Amygdala (tissue), 56 donors: ENCODE results near the gene F13A1.
A peak's percentile ranks its signal among the peaks of the same experiment; 100 is the strongest.

Experiments used
- DNase-seq, 56 donors: peaks; one replicate each; lab custom pipeline; 2025; lab: John Stamatoyannopoulos, UW

F13A1 gene

GRCh38 chr6:6201200-6201599 is 119.3 kb downstream of the F13A1 start:
- DNase-seq: no peak

GRCh38 chr6:6199678-6200077 is 120.8 kb downstream of the F13A1 start:
- no peak for DNase-seq

GRCh38 chr6:6196762-6197161 is 123.7 kb downstream of the F13A1 start:
- DNase-seq: no peak

GRCh38 chr6:6195080-6195479 is 125.4 kb downstream of the F13A1 start:
- DNase-seq: no peak

- DNase-seq: peak in 8 of 56 donors; percentile 4 to 38 (median 15)
These were observed 127.2 kb downstream of the F13A1 start for GRCh38 chr6:6193221-6193745.

GRCh38 chr6:6191909-6192308 is 128.6 kb downstream of the F13A1 start:
- no peak for DNase-seq

- DNase-seq: no peak
These were observed 129.0 kb downstream of the F13A1 start for GRCh38 chr6:6191476-6191875.

GRCh38 chr6:6180684-6181083 is 139.8 kb downstream of the F13A1 start:
- DNase-seq: no peak

- DNase-seq: no peak
These were observed 140.4 kb downstream of the F13A1 start for GRCh38 chr6:6179858-6180623.

GRCh38 chr6:6178795-6179194 is 141.7 kb downstream of the F13A1 start:
- DNase-seq: peak in 2 of 56 donors; percentile 0 to 10

- DNase-seq: no peak
These were observed 142.7 kb downstream of the F13A1 start for GRCh38 chr6:6177754-6178153.

- peak in 7 of 56 donors; percentile 4 to 25 (median 15) for DNase-seq
These were observed 143.8 kb downstream of the F13A1 start for GRCh38 chr6:6176586-6177228.

- no peak for DNase-seq
These were observed 144.3 kb downstream of the F13A1 start for GRCh38 chr6:6176127-6176526.

GRCh38 chr6:6169141-6169540 is 151.3 kb downstream of the F13A1 start:
- no peak for DNase-seq

GRCh38 chr6:6166064-6166463 is 154.4 kb downstream of the F13A1 start:
- no peak for DNase-seq

GRCh38 chr6:6164367-6164766 is 156.1 kb downstream of the F13A1 start:
- no peak for DNase-seq

GRCh38 chr6:6154335-6154734 is 166.1 kb downstream of the F13A1 start:
- no peak for DNase-seq

- peak in 4 of 56 donors; percentile 7 to 16 (median 12) for DNase-seq
These were observed 168.4 kb downstream of the F13A1 start for GRCh38 chr6:6152060-6152459.

GRCh38 chr6:6148192-6148815 is 172.2 kb downstream of the F13A1 start:
- DNase-seq: no peak

GRCh38 chr6:6131492-6132109 is 188.9 kb downstream of the F13A1 start:
- no peak for DNase-seq

GRCh38 chr6:6125495-6125894 is 195.0 kb downstream of the F13A1 start:
- peak in 8 of 56 donors; percentile 3 to 23 (median 10) for DNase-seq
